GM12891 (cell line): ENCODE results near the gene PHPT1.

ENCODE experiments used
- POLR2A ChIP-seq: IDR thresholded peaks from 2 replicates; pipeline ENCODE4 v1.6.1; 2011; ENCODE audit warnings: low read depth, low read length, control low read depth
- SPI1 ChIP-seq: IDR thresholded peaks from 2 replicates; pipeline ENCODE4 v1.6.1; 2011; ENCODE audit warnings: low read depth, low read length, control low read depth

DNA sequence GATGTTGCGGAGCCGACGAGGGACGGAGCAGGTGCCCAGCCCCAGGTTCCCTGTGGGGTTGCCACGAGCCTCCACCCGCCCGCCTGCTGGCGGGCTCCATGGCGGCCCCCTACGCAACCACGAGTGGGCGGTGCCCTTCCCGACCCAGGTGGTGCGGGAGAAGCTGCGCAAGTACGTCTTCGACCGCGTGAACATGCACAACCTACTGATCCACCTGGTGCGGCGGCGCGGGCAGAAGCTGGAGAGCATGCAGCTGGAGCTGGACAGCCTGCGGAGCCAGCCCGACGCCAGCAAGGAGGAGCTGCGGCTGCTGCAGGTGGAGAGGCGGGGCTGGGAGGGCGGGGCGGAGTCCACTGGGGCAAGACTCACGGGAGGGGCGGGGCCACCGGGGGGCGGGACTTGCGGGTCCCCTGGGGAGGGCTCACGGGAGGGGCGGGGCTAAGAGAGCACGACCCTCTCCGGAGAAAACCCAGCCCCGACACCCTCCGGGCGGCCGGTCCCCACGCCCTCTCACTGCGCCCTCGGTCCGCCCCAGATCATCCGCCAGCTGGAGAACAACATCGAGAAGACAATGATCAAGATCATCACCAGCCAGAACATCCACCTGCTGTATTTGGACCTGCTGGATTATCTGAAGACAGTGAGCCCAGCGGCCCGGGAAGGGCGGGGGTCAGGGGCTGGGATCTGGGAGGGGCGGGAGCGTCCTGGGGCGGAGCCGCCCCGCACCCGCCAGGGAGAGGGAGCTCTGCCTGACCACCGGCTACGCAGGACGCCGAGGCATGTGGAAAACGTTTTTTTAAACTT lies 49.2 kb upstream of the PHPT1 start:
- no peak for TF ChIP-seq POLR2A
- no peak for TF ChIP-seq SPI1
